Activated T-cell treated with anti-CD3 and anti-CD28 coated beads, Interleukin-2, amount 50 U/mL, for 24 hours (primary cell): ENCODE data around the gene FKBP5.
"Not testable (repeated sequence)": the region's sequence is repeated elsewhere in the genome, so short reads cannot be mapped to it uniquely, and the experiment has no call there.

ENCODE experiments used
- DNase-seq: peaks from one replicate; pipeline ENCODE4 v3.0.0-alpha.2; 2020
- H3K27ac Mint-ChIP-seq: 2 replicates; pipeline ENCODE4 v1.8.0; 2020; ENCODE audit warnings: mild to moderate bottlenecking, mixed read lengths
- H3K27me3 Mint-ChIP-seq: 2 replicates; pipeline ENCODE4 v1.8.0; 2020; ENCODE audit warnings: mixed read lengths
- H3K36me3 Mint-ChIP-seq: 2 replicates; pipeline ENCODE4 v1.8.0; 2020; ENCODE audit warnings: low read depth, mixed read lengths
- H3K4me1 Mint-ChIP-seq: 2 replicates; pipeline ENCODE4 v1.8.0; 2020; ENCODE audit warnings: low read depth, mixed read lengths
- H3K4me3 Mint-ChIP-seq: 2 replicates; pipeline ENCODE4 v1.8.0; 2020; ENCODE audit warnings: mild to moderate bottlenecking, moderate library complexity, mixed read lengths
- H3K9me3 Mint-ChIP-seq: 2 replicates; pipeline ENCODE4 v1.8.0; 2020; ENCODE audit warnings: mixed read lengths

The FKBP5 gene

DNA sequence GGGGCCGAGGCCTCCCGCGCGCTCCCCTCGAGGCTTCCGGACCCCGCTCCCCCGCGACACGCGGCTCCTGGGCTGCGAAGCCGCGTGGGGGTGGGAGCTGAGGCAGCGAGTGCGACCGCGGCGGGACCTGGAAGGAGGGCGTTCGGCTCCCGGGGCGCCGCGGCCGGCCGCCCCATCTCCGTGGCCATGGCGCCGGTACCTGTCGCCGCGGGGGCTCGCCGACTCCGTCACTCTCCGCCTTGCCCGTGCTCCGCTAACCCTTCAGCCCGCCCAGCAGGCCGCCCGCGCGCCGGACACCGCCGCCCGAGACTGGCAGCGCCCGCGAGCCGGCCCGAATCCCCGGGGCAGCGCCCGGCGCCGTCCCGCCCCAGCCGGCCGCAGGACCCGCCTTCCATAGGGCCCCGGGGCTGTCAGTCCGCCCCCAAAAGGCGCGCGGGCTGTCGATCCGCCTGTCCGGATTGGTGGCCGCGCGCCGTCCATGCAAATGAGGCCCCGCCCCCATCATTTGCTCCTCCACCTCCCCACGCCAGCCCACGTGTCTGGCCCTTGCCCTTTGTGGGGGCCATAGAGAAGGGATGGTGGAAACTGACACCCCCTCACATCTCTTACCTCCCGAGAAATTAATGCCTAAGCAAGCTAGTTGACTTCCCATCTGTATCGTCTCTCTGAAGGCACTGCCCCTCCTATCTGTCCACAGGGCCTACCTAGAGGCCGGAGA, at the start of gene FKBP5:
FKBP5 (minus strand) TSS at position 311 of the 718 bp plus-strand sequence. CDS start 46,091 bp downstream, outside the sequence.
- no peaks in the 10 kb centered on the region for H3K9me3 Mint-ChIP-seq
- peak within 1 kb of the TSS; percentile 93 for H3K27ac Mint-ChIP-seq
- no peaks in the 10 kb centered on the region for H3K27me3 Mint-ChIP-seq
- peaks cover 25% of the 10 kb centered on the region for H3K4me1 Mint-ChIP-seq
- H3K36me3 Mint-ChIP-seq, result peaks cover 23% of the 10 kb centered on the region
- peak; percentile 92 for DNase-seq
- peak within 1 kb of the TSS; percentile 90 for H3K4me3 Mint-ChIP-seq

DNA sequence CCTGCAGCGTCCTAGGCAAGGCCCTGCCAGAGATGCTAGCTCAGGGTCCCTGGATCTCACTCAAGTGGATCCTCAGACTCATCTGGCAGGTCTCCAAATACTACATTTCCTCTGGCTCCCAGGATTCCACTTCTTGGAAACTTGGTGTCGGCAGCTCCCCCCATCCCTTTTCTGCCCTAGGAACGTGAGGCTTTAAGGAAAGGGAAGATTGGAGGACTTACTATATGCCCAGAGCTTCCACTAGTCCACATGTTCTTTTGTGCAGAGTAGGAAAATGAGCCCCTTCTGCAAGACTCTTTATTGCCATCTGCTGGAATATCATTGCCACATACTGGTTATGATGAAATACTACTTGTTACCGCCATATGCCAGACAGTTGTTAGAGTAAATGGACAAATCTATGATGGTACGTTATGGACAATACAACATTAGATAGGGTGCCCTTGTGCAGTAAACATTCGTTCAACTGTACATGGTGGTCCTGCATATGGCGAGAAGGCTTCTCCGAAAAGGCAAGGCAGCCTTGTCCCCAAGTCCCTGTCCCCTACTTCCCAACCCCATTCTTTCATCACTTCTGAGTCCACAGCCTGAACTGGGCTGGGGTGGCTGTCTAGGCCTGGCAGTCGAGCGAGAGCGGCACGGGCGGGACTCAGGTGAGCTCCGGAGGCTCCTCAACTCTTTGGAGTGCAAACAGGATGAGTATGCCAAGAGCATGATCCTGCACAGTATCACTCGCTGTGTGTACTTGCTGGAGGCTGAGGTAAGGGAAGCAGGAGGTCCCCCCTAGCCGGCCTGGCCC, 48.9 kb upstream of the FKBP5 start:
- Mint-ChIP-seq H3K9me3 (no peaks in the 10 kb centered on the region), H3K4me1 (peaks cover 46% of the 10 kb centered on the region), H3K4me3 (no peak overlapping the region), H3K27ac (peak overlapping the region; percentile 70), H3K27me3 (no peaks in the 10 kb centered on the region), H3K36me3 (no peaks in the 10 kb centered on the region)
- DNase-seq, result peak; percentile 60

DNA sequence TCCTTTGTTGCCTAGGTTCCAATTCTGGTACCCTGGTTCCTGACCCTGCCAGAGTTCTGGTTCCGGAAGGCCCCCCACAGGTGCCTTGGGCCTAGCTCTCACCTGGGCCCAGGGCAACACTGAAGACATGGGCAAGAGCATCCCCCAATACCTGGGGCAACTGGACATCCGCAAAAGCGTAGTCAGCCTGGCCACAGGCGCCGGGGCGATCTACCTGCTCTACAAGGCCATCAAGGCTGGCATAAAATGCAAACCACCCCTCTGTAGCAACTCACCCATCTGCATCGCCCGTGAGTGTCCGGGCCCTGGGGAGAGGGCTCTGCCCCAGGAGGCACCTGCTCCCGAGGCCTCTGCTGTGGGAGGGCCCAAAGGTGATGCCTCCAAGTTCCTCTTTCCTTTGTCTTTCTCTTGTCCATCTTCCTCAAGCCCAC, 48.3 kb upstream of the FKBP5 start, which contains the start of gene ARMC12:
ARMC12 (plus strand) TSS at position 51 of the 431 bp plus-strand sequence; CDS start at position 128, 77 bp downstream.
- no peaks in the 10 kb centered on the region for H3K27me3 Mint-ChIP-seq
- no peaks in the 10 kb centered on the region for H3K9me3 Mint-ChIP-seq
- H3K4me3 Mint-ChIP-seq, result no peak within 1 kb of the TSS
- H3K36me3 Mint-ChIP-seq, result no peaks in the 10 kb centered on the region
- peak within 1 kb of the TSS; percentile 70 for H3K27ac Mint-ChIP-seq
- DNase-seq, result no peak
- H3K4me1 Mint-ChIP-seq, result peaks cover 52% of the 10 kb centered on the region

DNA sequence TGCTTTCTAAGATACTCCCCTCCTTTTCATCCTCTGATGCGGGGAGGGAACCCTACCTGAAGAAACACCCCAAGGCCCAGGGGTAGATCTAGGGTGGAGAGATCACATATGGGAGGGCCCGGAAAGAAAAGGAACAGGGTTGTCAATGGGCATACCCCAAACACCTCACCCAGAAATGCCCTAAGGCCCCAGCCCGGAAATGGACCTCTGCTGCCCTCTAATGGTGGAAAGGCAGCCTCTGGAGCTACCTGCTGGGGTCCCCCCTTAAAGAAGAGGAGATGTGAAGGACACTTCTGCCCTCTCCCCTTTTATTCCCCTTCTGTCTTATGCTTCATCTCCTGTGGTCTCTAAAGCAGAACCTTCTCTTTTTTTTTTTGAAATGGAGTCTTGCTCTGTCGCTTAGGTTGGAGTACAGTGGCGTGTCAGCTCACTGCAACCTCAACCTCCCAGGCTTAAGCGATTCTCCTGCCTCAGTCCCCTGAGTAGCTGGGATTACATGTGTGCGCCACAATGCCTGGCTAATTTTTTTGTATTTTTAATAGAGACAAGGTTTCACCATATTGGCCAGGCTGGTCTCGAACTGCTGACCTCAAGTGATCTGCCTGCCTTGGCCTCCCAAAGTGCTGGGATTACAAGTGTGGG, 47.7 kb upstream of the FKBP5 start:
- no peaks in the 10 kb centered on the region for H3K27me3 Mint-ChIP-seq
- peak; percentile 88 for DNase-seq
- H3K9me3 Mint-ChIP-seq, result no peaks in the 10 kb centered on the region
- no peaks in the 10 kb centered on the region for H3K36me3 Mint-ChIP-seq
- no peak overlapping the region for H3K27ac Mint-ChIP-seq
- H3K4me3 Mint-ChIP-seq, result no peak overlapping the region
- H3K4me1 Mint-ChIP-seq, result peaks cover 53% of the 10 kb centered on the region

DNA sequence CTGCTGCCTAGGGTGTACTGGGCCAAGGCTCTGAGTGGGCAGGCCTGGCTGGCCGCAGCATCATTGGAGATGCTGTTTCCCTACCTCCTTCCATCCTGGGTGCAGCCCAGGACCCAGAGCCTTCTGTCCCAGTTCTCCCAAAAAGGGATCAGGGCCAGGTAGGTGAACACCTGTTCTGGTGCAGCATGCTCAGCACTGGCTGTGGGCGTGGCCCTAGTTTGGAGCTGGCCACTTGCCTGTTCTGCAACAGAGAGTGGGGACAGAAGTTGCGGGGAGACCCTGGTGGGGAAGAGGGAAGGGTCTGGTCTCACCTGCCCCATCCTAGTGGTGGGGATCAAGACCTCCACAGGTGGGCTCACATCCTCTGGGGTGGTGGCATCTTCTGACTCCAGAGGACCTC, 46.7 kb upstream of the FKBP5 start:
- H3K27ac Mint-ChIP-seq, result no peak overlapping the region
- DNase-seq, result peak; percentile 41
- no peak overlapping the region for H3K4me3 Mint-ChIP-seq
- H3K36me3 Mint-ChIP-seq, result no peaks in the 10 kb centered on the region
- H3K4me1 Mint-ChIP-seq, result peaks cover 61% of the 10 kb centered on the region
- H3K27me3 Mint-ChIP-seq, result no peaks in the 10 kb centered on the region
- no peaks in the 10 kb centered on the region for H3K9me3 Mint-ChIP-seq

DNA sequence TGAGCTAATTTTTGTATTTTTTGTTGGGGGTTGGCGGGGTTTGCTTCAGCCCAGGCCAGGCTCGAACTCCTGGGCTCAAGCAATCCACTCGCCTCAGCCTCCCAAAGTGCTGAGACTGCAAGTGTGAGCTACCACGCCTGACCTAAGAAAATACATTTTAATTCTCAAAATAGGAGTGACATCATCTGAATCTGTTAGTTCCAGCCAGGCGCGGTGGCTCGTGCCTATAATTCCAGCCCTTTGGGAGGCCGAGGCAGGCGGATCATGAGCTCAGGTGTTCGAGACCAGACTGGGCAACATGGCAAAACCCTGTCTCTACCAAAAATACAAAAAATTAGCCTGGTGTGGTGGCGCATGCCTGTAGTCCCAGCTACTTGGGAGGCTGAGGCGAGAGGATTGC, 45.6 kb upstream of the FKBP5 start:
- H3K36me3 Mint-ChIP-seq, H3K27me3 Mint-ChIP-seq, H3K4me3 Mint-ChIP-seq, H3K27ac Mint-ChIP-seq, H3K9me3 Mint-ChIP-seq, DNase-seq: not testable (repeated sequence)
- peaks cover 73% of the 10 kb centered on the region for H3K4me1 Mint-ChIP-seq

DNA sequence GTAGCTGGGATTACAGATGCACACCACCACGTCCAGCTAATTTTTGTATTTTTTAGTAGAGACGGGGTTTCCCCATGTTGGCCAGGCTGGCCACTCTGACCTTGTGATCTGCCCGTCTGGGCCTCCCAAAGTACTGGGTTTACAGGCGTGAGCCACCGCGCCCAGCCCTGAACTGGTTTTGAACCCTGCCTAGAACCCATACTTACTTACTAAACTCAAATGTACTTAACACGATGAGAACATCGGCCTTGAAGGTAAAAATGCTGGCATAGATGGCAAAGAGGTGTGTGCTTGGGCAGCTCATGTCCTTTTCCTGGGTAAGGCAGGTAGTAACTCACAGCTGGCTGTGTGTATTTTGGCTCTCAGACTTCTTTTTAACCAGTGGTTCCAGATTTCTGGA, 44.9 kb upstream of the FKBP5 start:
- peak overlapping the region; percentile 64 for H3K27ac Mint-ChIP-seq
- no peaks in the 10 kb centered on the region for H3K9me3 Mint-ChIP-seq
- H3K4me1 Mint-ChIP-seq, result peaks cover 80% of the 10 kb centered on the region
- H3K4me3 Mint-ChIP-seq, result no peak overlapping the region
- no peak for DNase-seq
- no peaks in the 10 kb centered on the region for H3K36me3 Mint-ChIP-seq
- no peaks in the 10 kb centered on the region for H3K27me3 Mint-ChIP-seq

DNA sequence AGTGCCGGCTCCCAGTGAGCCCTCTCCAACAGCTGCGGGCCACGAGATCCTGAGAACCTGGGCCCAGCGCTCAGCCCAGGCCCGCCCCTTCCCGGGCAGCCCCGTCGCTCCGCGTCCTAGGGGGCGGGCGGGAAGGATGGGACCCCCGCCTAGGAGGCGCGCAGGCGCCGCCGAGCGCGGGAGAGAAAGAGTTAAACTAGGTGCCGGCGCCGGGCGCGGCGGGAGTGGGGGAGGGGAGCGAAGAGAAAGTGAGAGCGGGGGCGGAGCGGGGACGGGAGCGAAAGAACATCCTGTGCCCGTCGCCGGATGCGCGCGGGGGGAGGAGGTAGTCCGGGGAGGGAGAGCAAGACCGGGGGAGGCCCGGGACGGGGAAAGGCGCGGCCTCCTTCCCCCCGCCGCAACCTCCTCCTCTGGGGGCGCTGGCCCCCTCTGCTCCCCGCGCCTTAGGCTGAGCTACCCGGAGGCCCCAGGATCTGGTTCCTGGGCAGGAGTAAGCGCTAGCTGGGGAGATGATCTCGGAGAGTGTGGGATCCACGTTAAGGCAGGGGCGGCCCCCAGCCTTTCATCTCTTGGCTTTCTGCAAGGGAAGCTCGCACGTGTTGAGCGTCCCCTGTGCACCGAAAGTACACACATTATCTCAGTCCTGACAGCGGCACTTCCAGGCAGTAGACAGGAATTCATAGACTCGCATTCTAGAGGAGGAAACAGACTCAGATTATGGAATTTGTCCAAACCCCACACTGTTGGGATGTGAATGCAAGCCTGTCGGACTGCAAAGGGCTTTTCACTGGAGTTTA, 43.2 kb upstream of the FKBP5 start:
- H3K27me3 Mint-ChIP-seq, result no peaks in the 10 kb centered on the region
- H3K4me1 Mint-ChIP-seq, result peaks cover 88% of the 10 kb centered on the region
- no peaks in the 10 kb centered on the region for H3K36me3 Mint-ChIP-seq
- H3K27ac Mint-ChIP-seq, result peak overlapping the region; percentile 96
- H3K9me3 Mint-ChIP-seq, result no peaks in the 10 kb centered on the region
- DNase-seq, result peak; percentile 96
- H3K4me3 Mint-ChIP-seq, result peak overlapping the region; percentile 84

DNA sequence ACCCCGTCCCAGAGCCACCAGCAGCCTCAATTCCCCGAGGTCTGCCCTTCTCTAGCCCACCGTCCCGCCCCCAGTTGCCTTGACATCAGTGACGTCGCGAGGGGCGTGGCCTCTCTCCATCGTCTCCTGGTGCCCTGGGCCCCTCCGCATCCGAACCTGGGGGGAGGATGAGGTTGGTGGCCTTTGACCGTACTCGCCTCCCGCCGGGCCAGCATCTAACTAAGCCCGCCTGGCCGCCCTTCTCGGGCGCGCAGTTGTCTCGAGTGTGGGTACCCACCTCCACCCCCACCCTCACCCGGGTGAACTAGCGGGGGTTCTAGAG, 42.7 kb upstream of the FKBP5 start:
- Mint-ChIP-seq H3K36me3 (no peaks in the 10 kb centered on the region), H3K4me1 (peaks cover 89% of the 10 kb centered on the region), H3K9me3 (no peaks in the 10 kb centered on the region), H3K27ac (peak overlapping the region; percentile 96), H3K27me3 (no peaks in the 10 kb centered on the region), H3K4me3 (peak overlapping the region; percentile 84)
- DNase-seq, result peak; percentile 96

DNA sequence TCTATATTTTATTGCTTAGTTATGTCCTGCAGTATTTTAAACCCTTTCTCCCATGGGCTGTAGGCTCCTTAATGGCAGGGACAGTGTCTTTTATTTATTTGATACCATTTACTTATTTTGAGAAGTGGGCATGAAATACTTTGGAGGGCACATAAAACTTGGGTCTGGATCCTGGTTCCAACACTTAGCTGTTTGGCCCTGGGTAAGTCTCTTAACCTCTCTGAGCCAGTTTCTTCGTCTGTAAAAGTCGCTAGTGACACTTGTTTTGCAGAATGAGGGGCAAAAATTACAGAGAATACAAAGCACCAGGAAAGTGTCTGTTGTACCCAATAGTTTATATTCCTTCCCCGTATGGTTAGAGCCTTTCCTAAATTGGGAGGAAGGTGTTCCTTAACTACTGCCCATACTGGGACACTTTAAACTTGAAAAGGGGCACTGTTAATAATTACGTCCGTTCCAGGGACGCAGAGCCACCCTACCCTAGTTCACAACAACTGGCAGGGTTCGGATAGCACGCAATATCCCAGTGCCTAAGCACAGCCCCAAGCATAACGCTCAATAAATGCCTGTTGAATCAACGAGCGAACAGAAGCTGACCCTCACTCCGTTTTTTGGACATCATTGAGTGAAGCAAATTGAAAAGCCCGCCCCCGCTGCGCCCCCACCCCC, 42.2 kb upstream of the FKBP5 start:
- no peaks in the 10 kb centered on the region for H3K27me3 Mint-ChIP-seq
- DNase-seq, result no peak
- H3K36me3 Mint-ChIP-seq, result no peaks in the 10 kb centered on the region
- peaks cover 90% of the 10 kb centered on the region for H3K4me1 Mint-ChIP-seq
- peak overlapping the region; percentile 96 for H3K27ac Mint-ChIP-seq
- no peaks in the 10 kb centered on the region for H3K9me3 Mint-ChIP-seq
- peak overlapping the region; percentile 84 for H3K4me3 Mint-ChIP-seq

DNA sequence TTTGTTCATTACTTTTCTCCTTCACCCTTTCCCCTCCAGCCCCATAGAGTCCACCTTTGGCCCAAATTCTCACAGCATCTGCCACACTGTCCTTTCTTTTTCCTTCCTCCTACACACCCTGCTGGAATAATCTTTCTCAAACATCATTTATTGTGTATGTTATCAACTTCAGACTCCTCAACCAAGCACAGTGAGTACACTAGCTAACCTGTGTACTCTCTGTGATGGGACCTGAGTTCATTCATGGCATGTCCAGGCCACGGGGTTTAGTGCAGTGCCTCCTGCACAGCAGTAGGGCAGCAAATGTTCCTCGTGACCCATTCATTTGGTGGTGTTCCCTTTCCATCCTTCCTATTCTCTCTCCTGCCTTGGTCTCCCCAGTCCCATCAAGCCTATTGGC, 41.0 kb upstream of the FKBP5 start:
- Mint-ChIP-seq H3K4me1 (peaks cover 90% of the 10 kb centered on the region), H3K27ac (peak overlapping the region; percentile 73), H3K36me3 (no peaks in the 10 kb centered on the region), H3K9me3 (no peaks in the 10 kb centered on the region), H3K27me3 (no peaks in the 10 kb centered on the region), H3K4me3 (no peak overlapping the region)
- no peak for DNase-seq

DNA sequence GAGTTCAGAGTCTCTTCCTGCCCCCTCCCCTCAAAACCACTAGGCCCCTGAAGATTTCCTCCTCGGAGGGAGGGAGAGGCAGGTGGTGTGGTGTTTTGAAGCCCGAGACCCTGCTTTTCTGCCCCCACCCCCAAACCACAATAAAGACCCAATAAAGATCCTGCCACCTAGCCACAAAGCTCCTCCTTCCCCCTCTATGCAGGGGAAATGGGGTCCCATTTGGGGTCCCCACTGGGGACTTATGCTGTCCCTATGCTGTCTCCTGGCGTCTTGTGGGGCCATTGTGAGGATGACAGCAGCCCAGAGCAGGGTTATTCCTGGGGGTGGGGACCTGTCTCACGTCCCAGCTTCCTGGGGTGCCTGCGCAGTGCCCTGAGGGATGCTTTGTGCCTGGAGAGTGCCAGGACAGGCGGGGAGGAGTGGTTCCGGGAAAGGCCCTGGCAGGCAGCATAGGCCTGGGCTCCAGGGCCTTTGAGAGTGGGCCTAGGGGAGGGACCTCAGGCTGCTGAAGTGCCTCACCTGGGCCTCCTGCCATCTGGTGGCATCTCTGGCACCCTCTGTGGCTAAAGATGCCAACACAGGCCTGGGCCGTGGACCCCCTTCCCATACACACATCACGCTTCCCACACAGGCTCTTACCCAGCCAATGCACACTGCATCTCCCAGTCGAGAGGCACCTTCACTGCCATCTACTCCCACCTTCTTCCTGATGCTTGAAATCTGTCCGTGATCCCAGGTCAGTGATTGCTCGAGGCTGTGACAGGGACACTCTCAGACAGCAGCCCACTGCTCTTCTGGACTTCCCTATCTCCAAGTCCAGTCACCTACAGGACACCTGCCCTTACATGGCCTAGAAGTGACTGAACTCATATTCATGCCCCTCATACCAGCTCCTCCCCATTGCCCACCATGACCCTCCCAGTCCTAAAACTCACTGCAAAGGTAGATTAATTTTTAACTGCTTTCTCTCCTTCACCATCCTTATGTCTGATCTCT, 40.3 kb upstream of the FKBP5 start:
- peaks cover 89% of the 10 kb centered on the region for H3K4me1 Mint-ChIP-seq
- no peaks in the 10 kb centered on the region for H3K36me3 Mint-ChIP-seq
- H3K27ac Mint-ChIP-seq, result peak overlapping the region; percentile 97
- H3K4me3 Mint-ChIP-seq, result peak overlapping the region; percentile 75
- peak; percentile 65 for DNase-seq
- no peaks in the 10 kb centered on the region for H3K27me3 Mint-ChIP-seq
- H3K9me3 Mint-ChIP-seq, result no peaks in the 10 kb centered on the region
